Smooth muscle cell (in vitro differentiated cells): ENCODE measurements around the gene MYOZ2. TPM values are rescaled to one million over a fixed set of nuclear protein-coding genes. Genes with fewer than 3 reads are reported as not detected.

Experiments
- DNase-seq: peaks from one replicate; lab custom pipeline; 2025; ENCODE audit not compliant: unreplicated experiment; lab: John Stamatoyannopoulos, UW
- H2AFZ ChIP-seq: fragments of 200-600 bp; sonication (generic); 2 replicates; pipeline ENCODE4 v1.6.0; 2016; ENCODE audit warnings: antibody characterized with exemption, low read depth, mild to moderate bottlenecking
- H3F3A ChIP-seq: fragments of 200-600 bp; sonication (generic); 2 replicates; pipeline ENCODE4 v1.6.0; 2017; ENCODE audit warnings: antibody characterized with exemption, low read depth
- H3K27ac ChIP-seq: fragments of 200-600 bp; sonication (generic); 2 replicates; pipeline ENCODE4 v1.5.1; 2016; ENCODE audit warnings: low read depth, mild to moderate bottlenecking
- H3K27me3 ChIP-seq: fragments of 200-600 bp; sonication (generic); 2 replicates; pipeline ENCODE4 v1.6.1; 2016; ENCODE audit warnings: low read depth, mild to moderate bottlenecking
- H3K36me3 ChIP-seq: fragments of 200-600 bp; sonication (generic); 2 replicates; pipeline ENCODE4 v1.5.1; 2016; ENCODE audit warnings: low read depth
- H3K4me1 ChIP-seq: fragments of 200-600 bp; sonication (generic); 2 replicates; pipeline ENCODE4 v1.5.1; 2016; ENCODE audit warnings: low read depth
- H3K4me2 ChIP-seq: fragments of 200-600 bp; sonication (generic); 2 replicates; pipeline ENCODE4 v1.6.0; 2016; ENCODE audit warnings: mild to moderate bottlenecking
- H3K4me3 ChIP-seq: fragments of 200-600 bp; sonication (generic); 2 replicates; pipeline ENCODE4 v1.5.1; 2016; ENCODE audit warnings: mild to moderate bottlenecking
- H3K79me2 ChIP-seq: fragments of 200-600 bp; sonication (generic); 2 replicates; pipeline ENCODE4 v1.6.0; 2016; ENCODE audit warnings: low read depth, mild to moderate bottlenecking
- H3K9ac ChIP-seq: fragments of 200-600 bp; sonication (generic); 2 replicates; pipeline ENCODE4 v1.6.0; 2016; ENCODE audit warnings: low read depth
- H3K9me3 ChIP-seq: fragments of 200-600 bp; sonication (generic); replicated peaks from 2 replicates; pipeline ENCODE4 v1.5.1; 2016; ENCODE audit warnings: low read depth
- H4K20me1 ChIP-seq: fragments of 200-600 bp; sonication (generic); 2 replicates; pipeline ENCODE4 v1.6.0; 2016; ENCODE audit warnings: low read depth
- WGBS: methylation state at CpG from one replicate; pipeline ENCODE4 v1.1.7; 2016; ENCODE audit warnings: low lambda C conversion rate; 5-methylcytosine and 5-hydroxymethylcytosine counted together
- polyA plus RNA-seq: library from polyadenylated mRNA; unstranded; fragments of >200 nt; fragmentation: Nextera tagmentation; extraction: Ambion mirVana; gene quantifications from 2 replicates; pipeline ENCODE4 v1.2.1, GENCODE V29; 2016
- total RNA-seq: library from RNA; depleted of rRNA; stranded (reverse); fragments of >200 nt; gene quantifications from 2 replicates; pipeline ENCODE4 v1.2.3, GENCODE V29; 2014
- TF ChIP-seq, protein P1 (sequence below): fragments of 200-600 bp; sonication (generic); IDR thresholded peaks from 2 replicates; pipeline ENCODE4 v1.5.1; 2017; ENCODE audit warnings: borderline replicate concordance, mild to moderate bottlenecking, antibody characterized with exemption; ENCODE audit not compliant: insufficient read depth, poor library complexity, severe bottlenecking

MYOZ2 gene
- total and polyA plus RNA-seq, 2 experiments from 2014 or later, result not detected

GRCh38 chr4:119118397-119118796 is 17.2 kb upstream of the MYOZ2 start:
- Histone ChIP-seq H3F3A (peaks cover 5% of the 10 kb centered on the region), H3K36me3 (no peaks in the 10 kb centered on the region), H3K27me3 (no peaks in the 10 kb centered on the region), H3K9ac (no peak overlapping the region), H3K4me1 (peaks cover 2% of the 10 kb centered on the region), H4K20me1 (no peaks in the 10 kb centered on the region), H3K4me3 (no peak overlapping the region), H3K9me3 (no peaks in the 10 kb centered on the region), H2AFZ (no peak overlapping the region), H3K79me2 (no peaks in the 10 kb centered on the region), H3K4me2 (no peak overlapping the region), H3K27ac (peak overlapping the region; percentile 25)
- no peak for DNase-seq
- TF ChIP-seq, protein P1, sequence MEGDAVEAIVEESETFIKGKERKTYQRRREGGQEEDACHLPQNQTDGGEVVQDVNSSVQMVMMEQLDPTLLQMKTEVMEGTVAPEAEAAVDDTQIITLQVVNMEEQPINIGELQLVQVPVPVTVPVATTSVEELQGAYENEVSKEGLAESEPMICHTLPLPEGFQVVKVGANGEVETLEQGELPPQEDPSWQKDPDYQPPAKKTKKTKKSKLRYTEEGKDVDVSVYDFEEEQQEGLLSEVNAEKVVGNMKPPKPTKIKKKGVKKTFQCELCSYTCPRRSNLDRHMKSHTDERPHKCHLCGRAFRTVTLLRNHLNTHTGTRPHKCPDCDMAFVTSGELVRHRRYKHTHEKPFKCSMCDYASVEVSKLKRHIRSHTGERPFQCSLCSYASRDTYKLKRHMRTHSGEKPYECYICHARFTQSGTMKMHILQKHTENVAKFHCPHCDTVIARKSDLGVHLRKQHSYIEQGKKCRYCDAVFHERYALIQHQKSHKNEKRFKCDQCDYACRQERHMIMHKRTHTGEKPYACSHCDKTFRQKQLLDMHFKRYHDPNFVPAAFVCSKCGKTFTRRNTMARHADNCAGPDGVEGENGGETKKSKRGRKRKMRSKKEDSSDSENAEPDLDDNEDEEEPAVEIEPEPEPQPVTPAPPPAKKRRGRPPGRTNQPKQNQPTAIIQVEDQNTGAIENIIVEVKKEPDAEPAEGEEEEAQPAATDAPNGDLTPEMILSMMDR, result no peak
- 51% methylated on average over 2 of the region's 2 CpGs for WGBS

DNA sequence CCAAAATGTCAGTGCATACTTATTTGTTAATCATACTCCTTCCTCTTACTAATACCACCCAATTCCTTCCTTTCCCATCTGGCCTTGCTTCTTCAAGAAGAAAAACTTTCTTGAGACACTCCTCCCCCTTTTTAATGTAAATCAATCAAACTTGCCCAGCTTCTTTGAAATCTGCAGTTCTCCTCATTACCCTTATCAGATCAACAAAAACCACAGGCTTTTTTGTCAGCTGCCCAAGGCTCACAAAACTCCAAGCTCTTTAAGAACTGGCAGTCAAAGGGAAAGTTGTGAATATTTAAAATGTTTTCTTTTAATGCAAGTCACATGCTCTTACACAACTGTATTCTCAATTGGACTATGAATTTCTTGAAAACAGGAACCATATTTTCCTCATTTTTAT is 11.3 kb upstream of the MYOZ2 start:
- Histone ChIP-seq H3K79me2 (no peaks in the 10 kb centered on the region), H3K9ac (no peak overlapping the region), H3K36me3 (no peaks in the 10 kb centered on the region), H3K9me3 (no peaks in the 10 kb centered on the region), H3K4me3 (no peak overlapping the region), H3K4me1 (peaks cover 9% of the 10 kb centered on the region), H4K20me1 (no peaks in the 10 kb centered on the region), H3F3A (no peaks in the 10 kb centered on the region), H3K4me2 (no peak overlapping the region), H3K27me3 (no peaks in the 10 kb centered on the region), H3K27ac (no peak overlapping the region), H2AFZ (no peak overlapping the region)
- DNase-seq, result no peak
- TF ChIP-seq, protein P1, result no peak

GRCh38 chr4:119125931-119126330 is 9.7 kb upstream of the MYOZ2 start:
- no peaks in the 10 kb centered on the region for H3K79me2 ChIP-seq
- H2AFZ ChIP-seq, result no peak overlapping the region
- no peak for DNase-seq
- H3K9me3 ChIP-seq, result no peaks in the 10 kb centered on the region
- no peak overlapping the region for H3K4me3 ChIP-seq
- no peaks in the 10 kb centered on the region for H4K20me1 ChIP-seq
- H3K4me2 ChIP-seq, result no peak overlapping the region
- H3K27me3 ChIP-seq, result no peaks in the 10 kb centered on the region
- H3F3A ChIP-seq, result no peaks in the 10 kb centered on the region
- peaks cover 9% of the 10 kb centered on the region for H3K4me1 ChIP-seq
- H3K9ac ChIP-seq, result no peak overlapping the region
- TF ChIP-seq, protein P1, result no peak
- no peak overlapping the region for H3K27ac ChIP-seq
- no peaks in the 10 kb centered on the region for H3K36me3 ChIP-seq

GRCh38 chr4:119128148-119128547 is 7.5 kb upstream of the MYOZ2 start:
- no peaks in the 10 kb centered on the region for H3K79me2 ChIP-seq
- 59% methylated on average over 3 of the region's 3 CpGs for WGBS
- no peaks in the 10 kb centered on the region for H3F3A ChIP-seq
- H3K4me3 ChIP-seq, result no peak overlapping the region
- H3K4me1 ChIP-seq, result peaks cover 9% of the 10 kb centered on the region
- no peak overlapping the region for H2AFZ ChIP-seq
- H3K4me2 ChIP-seq, result no peak overlapping the region
- no peaks in the 10 kb centered on the region for H3K36me3 ChIP-seq
- no peak overlapping the region for H3K9ac ChIP-seq
- TF ChIP-seq, protein P1, result no peak
- no peak for DNase-seq
- no peaks in the 10 kb centered on the region for H3K9me3 ChIP-seq
- H3K27ac ChIP-seq, result no peak overlapping the region
- no peaks in the 10 kb centered on the region for H4K20me1 ChIP-seq
- H3K27me3 ChIP-seq, result no peaks in the 10 kb centered on the region
